K562 (cell line): Measurements from ENCODE around the gene GOLT1A. TPM values are rescaled to one million over a fixed set of nuclear protein-coding genes. Genes with fewer than 3 reads are reported as not detected.
A peak's percentile ranks its signal among the peaks of the same experiment; 100 is the strongest.

Experiments used
- ATAC-seq: fragments of 200-7000 bp; cut with Tn5 transposase; 3 replicates; pipeline ENCODE4 v1.9.1; 2020; ENCODE audit warnings: moderate library complexity
- BruUV-seq: library from RNA; stranded (reverse); fragments of 400-500 nt; replicated peaks from 2 replicates; lab custom pipeline; 2021; lab: Mats Ljungman, UMichigan
- CTCF ChIA-PET: fragments of 300-600 bp; formaldehyde crosslinking; extraction: SDS; loops from one replicate; lab custom pipeline; 2021; ENCODE audit warnings: low intra/inter-chr PET ratio; lab: Yijun Ruan, JAX
- POLR2A ChIA-PET: fragments of 300-600, 350-650 bp; sonication (Branson Sonifier 250); formaldehyde crosslinking; extraction: SDS; loops from one replicate; lab custom pipeline; 2021; ENCODE audit warnings: antibody characterized with exemption, inconsistent platforms; lab: Yijun Ruan, JAX
- DNase-seq, 4 experiments: peaks; one replicate each; pipeline versions ENCODE4 v3.0.0 to v3.0.0-alpha.2; 2011 to 2018; ENCODE audit warnings: low spot score in 3 of 4, mixed read lengths in 3 of 4; ENCODE audit errors: extremely low read depth in 1 of 4
- FAIRE-seq: peaks from 2 replicates; lab custom pipeline; 2011; peaks lifted over from hg19 to GRCh38; lab: Jason Lieb, UNC
- H2AFZ ChIP-seq: 2 replicates; pipeline ENCODE4 v1.6.0; 2011; ENCODE audit warnings: low read depth, low read length, control low read depth, inconsistent platforms
- H3K27ac ChIP-seq: fragments of 200-600 bp; 3 replicates; pipeline ENCODE4 v1.8.0; 2011; ENCODE audit warnings: low read depth, mild to moderate bottlenecking, control low read depth, inconsistent platforms, low read length, moderate library complexity, mixed read lengths; ENCODE audit errors: extremely low read depth
- H3K27me3 ChIP-seq, 2 experiments: fragments of 300-600 bp in 1 of 2; 2 replicates in 1 of 2; 3 replicates in 1 of 2; pipeline versions ENCODE4 v1.6.0 to v1.8.0; 2011; ENCODE audit warnings: inconsistent platforms in 2 of 2, low read length in 2 of 2, mild to moderate bottlenecking in 1 of 2, mixed read lengths in 1 of 2, moderate library complexity in 1 of 2; ENCODE audit not compliant: control insufficient read depth in 2 of 2, insufficient read depth in 2 of 2
- H3K36me3 ChIP-seq: fragments of 300-600 bp; 3 replicates; pipeline ENCODE4 v1.8.0; 2011; ENCODE audit warnings: mild to moderate bottlenecking, low read length, inconsistent platforms; ENCODE audit not compliant: control insufficient read depth, insufficient read depth
- H3K4me1 ChIP-seq, 2 experiments: fragments of 200-600 bp in 1 of 2; replicated peaks in 1 of 2; 2 replicates in 1 of 2; 3 replicates in 1 of 2; pipeline versions ENCODE4 v1.5.1 to v1.8.0; 2011; ENCODE audit warnings: inconsistent platforms in 2 of 2, low read length in 2 of 2, mild to moderate bottlenecking in 1 of 2, mixed read lengths in 1 of 2, moderate library complexity in 1 of 2; ENCODE audit not compliant: control insufficient read depth in 2 of 2, insufficient read depth in 2 of 2
- H3K4me2 ChIP-seq: 2 replicates; pipeline ENCODE4 v1.6.1; 2011; ENCODE audit warnings: low read length, control low read depth, inconsistent platforms, mixed read lengths; ENCODE audit not compliant: insufficient read depth
- H3K4me3 ChIP-seq: fragments of 200-600 bp; sonication (generic), shearing (Covaris generic); 2 replicates; pipeline ENCODE4 v1.5.1; 2016; ENCODE audit warnings: control low read depth, inconsistent platforms
- H3K79me2 ChIP-seq: fragments of 200-600 bp; 3 replicates; pipeline ENCODE4 v1.8.0; 2011; ENCODE audit warnings: low read length, inconsistent platforms; ENCODE audit not compliant: control insufficient read depth, insufficient read depth
- H3K9ac ChIP-seq, 2 experiments: 2 replicates each; pipeline versions ENCODE4 v1.6.0 to v1.6.1; 2011; ENCODE audit warnings: low read depth in 2 of 2, low read length in 2 of 2, control low read depth in 1 of 2, inconsistent platforms in 1 of 2, mild to moderate bottlenecking in 1 of 2, mixed read lengths in 1 of 2; ENCODE audit not compliant: insufficient read depth in 1 of 2
- H3K9me1 ChIP-seq: one replicate; pipeline ENCODE4 v1.6.0; 2011; ENCODE audit warnings: inconsistent platforms, mild to moderate bottlenecking, low read length, moderate library complexity; ENCODE audit not compliant: control insufficient read depth, insufficient read depth
- H3K9me3 ChIP-seq: replicated peaks from 2 replicates; pipeline ENCODE4 v1.5.1; 2011; ENCODE audit warnings: low read depth, low read length, inconsistent platforms; ENCODE audit not compliant: control insufficient read depth, insufficient read depth
- H4K20me1 ChIP-seq: replicated peaks from 2 replicates; pipeline ENCODE4 v1.6.1; 2011; ENCODE audit warnings: low read length, inconsistent platforms, mixed read lengths; ENCODE audit not compliant: control insufficient read depth, insufficient read depth
- CEBPG ChIP-seq, 3 experiments: fragments of 200-800 bp in 1 of 3; sonication (Bioruptor generic) in 1 of 3; sonication (generic) in 1 of 3; formaldehyde crosslinking in 1 of 3; IDR thresholded peaks in 2 of 3; conservative IDR thresholded peaks in 1 of 3; 2 replicates each; pipeline versions ENCODE4 v1.6.1 to v1.8.0; 2016 to 2022; ENCODE audit warnings: missing compliant biosample characterization in 2 of 3, missing genetic modification characterization in 2 of 3, mild to moderate bottlenecking in 1 of 3, missing genetic modification reagents in 1 of 3
- CREB3 ChIP-seq: fragments of 450-650 bp; conservative IDR thresholded peaks from 2 replicates; pipeline ENCODE4 v1.6.1; 2016; ENCODE audit warnings: missing genetic modification characterization, low read depth, mild to moderate bottlenecking, missing compliant biosample characterization, moderate library complexity
- HOXB6 ChIP-seq: fragments of 250-450 bp; sonication (Bioruptor Pico); IDR thresholded peaks from 2 replicates; pipeline ENCODE4 v1.5.1; 2022; ENCODE audit warnings: mild to moderate bottlenecking, borderline replicate concordance
- RFX1 ChIP-seq: fragments of 450-650 bp; IDR thresholded peaks from 2 replicates; pipeline ENCODE4 v1.6.1; 2016; ENCODE audit warnings: mild to moderate bottlenecking, moderate library complexity
- RREB1 ChIP-seq: fragments of 250-450 bp; sonication (Bioruptor Pico); IDR thresholded peaks from 2 replicates; pipeline ENCODE4 v1.4.0; 2020
- ZBTB9 ChIP-seq: fragments of 450-650 bp; formaldehyde crosslinking; IDR thresholded peaks from 2 replicates; pipeline ENCODE4 v1.4.0; 2020; ENCODE audit warnings: mild to moderate bottlenecking, moderate library complexity
- WGBS: fragments of 100-300 bp; shearing (Covaris generic); methylation state at CpG from one replicate; pipeline ENCODE4 v1.1.6; 2016; ENCODE audit warnings: low coverage, mixed read lengths; ENCODE audit not compliant: insufficient coverage; ENCODE audit errors: missing lambda C conversion rate; 5-methylcytosine and 5-hydroxymethylcytosine counted together
- in situ Hi-C: fragments of 300-500 bp; cut with MboI; formaldehyde crosslinking; loops from 4 replicates; pipeline ENCODE4 v1.15.0; 2018; ENCODE audit warnings: inconsistent platforms, mixed read lengths
- intact Hi-C: fragments of 100-400 bp; cut with micrococcal nuclease; formaldehyde crosslinking; loops from 2 replicates; pipeline ENCODE4 v1.14.2; 2022
- polyA plus RNA-seq, 8 experiments: library from polyadenylated mRNA; depleted of rRNA in 4 of 8; stranded (reverse) in 5 of 8; unstranded in 3 of 8; fragments of >200 nt; fragmentation: Nextera tagmentation in 2 of 8; fragmentation: Illumina TruSeq in 1 of 8; extraction: Ambion mirVana in 2 of 8; extraction: Trizol in 1 of 8; gene quantifications; 2 replicates each; pipeline versions ENCODE4 v1.2.1 to v1.2.3, GENCODE V29; 2011 to 2014; ENCODE audit warnings: inconsistent platforms in 1 of 8, missing spikeins in 1 of 8
- total RNA-seq, 7 experiments: library from RNA; depleted of rRNA in 6 of 7; stranded (reverse); fragments of >200 nt in 6 of 7; fragmentation: Illumina TruSeq in 2 of 7; extraction: Trizol in 2 of 7; gene quantifications; 2 replicates each; pipeline versions ENCODE4 v1.2.1 to v1.2.3, GENCODE V29; 2011 to 2021; ENCODE audit warnings: low replicate concordance in 1 of 7

Gene GOLT1A
- total and polyA plus RNA-seq, 9 of the 15 experiments (the other 6 are each of a cell fraction or from before 2014, with no cell fraction given), result not detected

- TF ChIP-seq CEBPG (CRISPR knock-in tag; IDR thresholded peaks at IDR 0.05) (peak; percentile 87), CEBPG (tag; conservative IDR thresholded peaks at IDR 0.05 in 1 of 2, IDR thresholded peaks at IDR 0.05 in 1 of 2) (peak; percentile 94 to 98)
Observed at GRCh38 chr1:204190212-204191211, 23.3 kb downstream of the GOLT1A start (continued).

- DNase-seq (no peak), ATAC-seq (no peak), FAIRE-seq (peak; percentile 32)
- WGBS, result 2% methylated on average over 11 of the region's 11 CpGs
- no peaks in the 10 kb centered on the region for H3K9me3 ChIP-seq
- H3K79me2 ChIP-seq, result no peaks in the 10 kb centered on the region
- no peak overlapping the region for H3K4me2 ChIP-seq
- H3K4me3 ChIP-seq, result no peak overlapping the region
- no peak overlapping the region for H2AFZ ChIP-seq
- peaks cover 4 to 5% of the 10 kb centered on the region in 2 experiments; a peak in 3 of 5 replicates for H3K4me1 ChIP-seq
- H3K27ac ChIP-seq, result no peak overlapping the region
- intact Hi-C loops (no loop called here), in situ Hi-C loops (no loop called here)
- no peaks in the 10 kb centered on the region for H3K36me3 ChIP-seq
- ChIA-PET POLR2A (interaction anchor here (0.6 kb wide), 2 partner anchors 29 to 853 kb away, joined by 3 read pairs; no protein-coding TSS in a partner anchor), CTCF (no interaction called here)
- no peak overlapping the region for H3K9ac ChIP-seq
- no peaks in the 10 kb centered on the region for H3K9me1 ChIP-seq
- 0 out of 2 replicates have a peak, but pooled peaks cover 4% of the 10 kb centered on the region for H4K20me1 ChIP-seq
- TF ChIP-seq ZBTB9 (CRISPR knock-in tag), result no peak
- no peak for TF ChIP-seq CREB3 (tag)
- no peak for TF ChIP-seq HOXB6 (CRISPR knock-in tag)
- TF ChIP-seq RREB1, result 0 out of 2 replicates have a peak, but pooled peaks have one; percentile 23
- peak; percentile 79 for TF ChIP-seq RFX1
- BruUV-seq, result no TSS peak
- peaks cover 41 to 66% of the 10 kb centered on the region in 2 experiments for H3K27me3 ChIP-seq
Observed at GRCh38 chr1:204188959-204189639, 24.7 kb downstream of the GOLT1A start.
